BJ (cell line): Measurements from ENCODE around the gene GUCD1. TPM values are rescaled to one million over a fixed set of nuclear protein-coding genes. Genes with fewer than 3 reads are reported as not detected.

ENCODE experiments used
- CTCF ChIA-PET: fragments of 350-600 bp; formaldehyde crosslinking; extraction: SDS; loops from one replicate; lab custom pipeline; 2021; ENCODE audit warnings: antibody characterized with exemption, inconsistent platforms; lab: Yijun Ruan, JAX
- POLR2A ChIA-PET: fragments of 300-600 bp; sonication (Branson Sonifier 250); formaldehyde crosslinking; extraction: SDS; loops from one replicate; lab custom pipeline; 2021; ENCODE audit warnings: antibody characterized with exemption; lab: Charles Lee
- DNase-seq: peaks from one replicate; pipeline ENCODE4 v3.0.0-alpha.2; 2011; ENCODE audit warnings: low read depth
- H3K27me3 ChIP-seq: 2 replicates; pipeline ENCODE4 v1.6.0; 2011; ENCODE audit warnings: low read length; ENCODE audit not compliant: control insufficient read depth, insufficient read depth
- H3K36me3 ChIP-seq: 2 replicates; pipeline ENCODE4 v1.5.1; 2011; ENCODE audit warnings: low read length; ENCODE audit not compliant: control insufficient read depth, insufficient read depth
- H3K4me3 ChIP-seq: 2 replicates; pipeline ENCODE4 v1.5.1; 2011; ENCODE audit warnings: low read depth, mild to moderate bottlenecking, control low read depth, low read length
- polyA plus RNA-seq: library from polyadenylated mRNA; depleted of rRNA; stranded (reverse); fragments of >200 nt; gene quantifications from 2 replicates; pipeline ENCODE4 v1.2.3, GENCODE V29; 2011
- TF ChIP-seq, protein P1 (sequence below): IDR thresholded peaks from 2 replicates; pipeline ENCODE4 v1.5.1; 2011; ENCODE audit warnings: low read depth, mild to moderate bottlenecking, control low read depth, inconsistent platforms, low read length, moderate library complexity; ENCODE audit not compliant: insufficient read depth

GUCD1 gene
- polyA plus RNA-seq, 1 experiment, result 131 TPM

DNA sequence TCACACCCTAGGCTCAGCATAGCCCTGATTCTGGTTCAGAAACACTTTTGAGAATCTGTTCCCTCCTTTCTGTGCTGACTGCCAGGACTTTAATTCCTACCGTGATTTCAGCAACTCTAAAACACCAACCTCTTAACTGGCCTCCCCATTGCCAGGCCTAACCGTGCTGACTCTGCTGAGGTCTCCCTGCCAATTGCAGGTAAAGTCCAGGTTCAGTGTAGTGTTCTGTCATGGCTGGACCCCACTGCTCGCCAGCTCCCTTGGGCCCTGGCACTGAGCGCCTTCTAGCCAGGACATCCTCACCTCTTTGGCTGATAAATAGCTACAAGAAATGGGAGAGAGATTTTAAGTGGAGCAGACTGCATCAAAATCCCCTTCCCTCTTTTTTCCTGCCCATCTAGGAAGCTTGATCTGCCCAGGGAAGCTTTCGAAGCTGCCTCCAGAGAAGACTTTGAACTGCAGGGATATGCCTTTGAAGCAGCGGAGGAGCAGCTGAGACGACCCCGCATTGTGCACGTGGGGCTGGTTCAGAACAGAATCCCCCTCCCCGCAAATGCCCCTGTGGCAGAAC, 55.1 kb downstream of the GUCD1 start:
- Histone ChIP-seq H3K4me3 (no peak overlapping the region), H3K27me3 (peaks cover 1% of the 10 kb centered on the region; the same call in 1 of the 2 replicates), H3K36me3 (no peaks in the 10 kb centered on the region)
- no peak for DNase-seq
- CTCF ChIA-PET, result interaction anchor here (0.7 to 1.7 kb wide), 2 partner anchors 17 to 76 kb away, joined by 4 to 6 read pairs; no protein-coding TSS in a partner anchor
- POLR2A ChIA-PET, result no interaction called here
- TF ChIP-seq, protein P1, sequence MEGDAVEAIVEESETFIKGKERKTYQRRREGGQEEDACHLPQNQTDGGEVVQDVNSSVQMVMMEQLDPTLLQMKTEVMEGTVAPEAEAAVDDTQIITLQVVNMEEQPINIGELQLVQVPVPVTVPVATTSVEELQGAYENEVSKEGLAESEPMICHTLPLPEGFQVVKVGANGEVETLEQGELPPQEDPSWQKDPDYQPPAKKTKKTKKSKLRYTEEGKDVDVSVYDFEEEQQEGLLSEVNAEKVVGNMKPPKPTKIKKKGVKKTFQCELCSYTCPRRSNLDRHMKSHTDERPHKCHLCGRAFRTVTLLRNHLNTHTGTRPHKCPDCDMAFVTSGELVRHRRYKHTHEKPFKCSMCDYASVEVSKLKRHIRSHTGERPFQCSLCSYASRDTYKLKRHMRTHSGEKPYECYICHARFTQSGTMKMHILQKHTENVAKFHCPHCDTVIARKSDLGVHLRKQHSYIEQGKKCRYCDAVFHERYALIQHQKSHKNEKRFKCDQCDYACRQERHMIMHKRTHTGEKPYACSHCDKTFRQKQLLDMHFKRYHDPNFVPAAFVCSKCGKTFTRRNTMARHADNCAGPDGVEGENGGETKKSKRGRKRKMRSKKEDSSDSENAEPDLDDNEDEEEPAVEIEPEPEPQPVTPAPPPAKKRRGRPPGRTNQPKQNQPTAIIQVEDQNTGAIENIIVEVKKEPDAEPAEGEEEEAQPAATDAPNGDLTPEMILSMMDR, result no peak

DNA sequence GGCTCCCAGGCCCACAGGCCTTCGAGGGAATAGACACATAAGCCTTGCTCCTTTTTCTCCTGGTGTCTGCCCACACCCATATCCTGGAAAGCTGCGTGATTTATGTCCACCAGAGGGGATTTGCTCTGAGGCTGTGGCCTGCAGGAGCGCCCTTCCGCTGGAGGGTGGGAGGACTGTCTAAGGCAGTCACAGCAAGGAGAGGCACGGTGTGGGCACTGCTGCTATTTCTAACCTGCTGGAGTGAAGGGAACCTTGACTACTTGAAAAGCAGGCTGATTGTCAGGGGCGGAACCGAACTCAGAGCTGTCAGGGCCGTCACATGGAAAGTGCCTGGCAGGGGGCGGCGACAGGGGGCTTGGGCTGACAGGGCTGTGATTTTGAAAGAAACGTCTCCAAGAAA, 56.1 kb downstream of the GUCD1 start:
- TF ChIP-seq, protein P1, result no peak
- POLR2A ChIA-PET, result no interaction called here

DNA sequence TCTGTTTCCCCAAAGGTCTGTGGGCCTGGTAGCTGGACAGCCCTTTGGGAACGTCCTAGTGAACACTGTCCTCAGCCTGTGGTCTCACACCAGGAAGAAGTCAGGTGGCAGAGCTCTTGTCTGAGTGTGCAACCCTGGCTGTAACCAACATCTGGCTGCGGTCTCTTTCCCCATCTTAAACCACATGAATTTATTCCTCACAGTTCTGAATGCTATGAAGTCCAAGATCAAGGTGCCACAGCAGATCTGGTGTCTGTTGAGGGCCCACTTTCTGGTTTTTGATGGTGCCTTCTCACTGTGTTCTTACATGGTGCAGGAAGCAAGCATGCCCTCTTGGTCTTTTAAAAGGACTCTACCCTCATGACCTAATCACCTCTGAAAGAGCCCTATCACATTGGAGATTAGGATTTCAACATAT, 57.1 kb downstream of the GUCD1 start:
- ChIA-PET POLR2A (no interaction called here), CTCF (no interaction called here)
- no peak for DNase-seq

More for the DNA sequence above, 56.1 kb downstream of the GUCD1 start:
- DNase-seq, result no peak
- H3K27me3 ChIP-seq, result peaks cover 5% of the 10 kb centered on the region
- H3K36me3 ChIP-seq, result no peaks in the 10 kb centered on the region
- no peak overlapping the region for H3K4me3 ChIP-seq
- CTCF ChIA-PET, result interaction anchor here (1.7 kb wide), 1 partner anchor 75 kb away, joined by 6 read pairs; no protein-coding TSS in a partner anchor

DNA sequence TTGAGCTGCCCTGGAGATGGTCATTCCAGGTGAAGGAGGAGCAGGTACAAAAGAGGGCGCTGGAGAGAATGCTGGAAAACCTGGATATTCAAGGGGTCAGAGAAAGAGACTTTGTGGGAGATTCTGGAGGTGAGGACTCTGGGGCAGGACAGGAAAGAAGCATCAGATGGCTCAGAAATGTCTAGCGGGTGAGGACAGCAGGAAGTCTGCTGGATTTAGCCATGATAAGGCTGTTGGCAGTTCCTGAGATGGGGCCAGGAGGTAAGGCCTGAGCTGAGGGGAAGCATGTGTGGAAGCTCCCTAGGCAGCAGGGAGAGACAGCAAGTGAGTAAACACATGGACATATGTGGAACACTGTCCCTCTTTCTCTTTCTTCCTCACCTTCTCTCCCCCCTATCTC, 58.3 kb downstream of the GUCD1 start:
- TF ChIP-seq, protein P1, result no peak
- no peak for DNase-seq
- ChIA-PET CTCF (interaction anchor here (0.9 to 1.4 kb wide), 2 partner anchors 72 to 106 kb away, joined by 3 read pairs; no protein-coding TSS in a partner anchor), POLR2A (no interaction called here)
- Histone ChIP-seq H3K27me3 (peaks cover 7% of the 10 kb centered on the region), H3K4me3 (no peak overlapping the region), H3K36me3 (no peaks in the 10 kb centered on the region)

More for the DNA sequence above, 57.1 kb downstream of the GUCD1 start:
- Histone ChIP-seq H3K36me3 (no peaks in the 10 kb centered on the region), H3K27me3 (peaks cover 7% of the 10 kb centered on the region), H3K4me3 (no peak overlapping the region)
- TF ChIP-seq, protein P1, result no peak

DNA sequence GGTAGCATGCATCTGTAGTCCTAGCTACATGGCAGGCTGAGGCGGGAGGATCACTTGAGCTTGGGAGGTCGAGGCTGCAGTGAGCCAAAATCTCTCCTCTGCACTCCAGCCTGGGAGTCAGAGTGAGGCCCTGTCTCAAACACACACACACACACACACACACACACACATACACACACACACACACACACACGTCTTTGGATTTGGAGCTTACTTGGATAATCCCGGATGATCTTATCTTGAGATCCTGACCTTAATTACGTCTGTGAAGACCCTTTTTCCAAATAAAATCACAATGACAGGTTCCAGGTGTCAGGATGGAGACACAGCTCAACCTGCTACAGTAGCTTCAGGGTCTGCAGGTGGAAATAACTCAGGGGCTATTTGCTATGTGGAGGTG, 58.7 kb downstream of the GUCD1 start:
- no peak for DNase-seq
- ChIA-PET CTCF (interaction anchor here (0.7 to 1.4 kb wide), 3 partner anchors 72 to 105 kb away, joined by 3 read pairs; no protein-coding TSS in a partner anchor), POLR2A (no interaction called here)
- no peaks in the 10 kb centered on the region for H3K36me3 ChIP-seq
- peaks cover 7% of the 10 kb centered on the region for H3K27me3 ChIP-seq
- TF ChIP-seq, protein P1, result no peak
- no peak overlapping the region for H3K4me3 ChIP-seq
